HG03575 (cell line): Measurements from ENCODE around the gene MLLT1.

Experiments used
- ATAC-seq: cut with Tn5 transposase; IDR thresholded peaks from one replicate; pipeline ENCODE4 v1.9.1; 2021; ENCODE audit not compliant: unreplicated experiment, insufficient number of reproducible peaks, low FRiP score; ENCODE audit errors: extremely low read depth

The MLLT1 gene

DNA sequence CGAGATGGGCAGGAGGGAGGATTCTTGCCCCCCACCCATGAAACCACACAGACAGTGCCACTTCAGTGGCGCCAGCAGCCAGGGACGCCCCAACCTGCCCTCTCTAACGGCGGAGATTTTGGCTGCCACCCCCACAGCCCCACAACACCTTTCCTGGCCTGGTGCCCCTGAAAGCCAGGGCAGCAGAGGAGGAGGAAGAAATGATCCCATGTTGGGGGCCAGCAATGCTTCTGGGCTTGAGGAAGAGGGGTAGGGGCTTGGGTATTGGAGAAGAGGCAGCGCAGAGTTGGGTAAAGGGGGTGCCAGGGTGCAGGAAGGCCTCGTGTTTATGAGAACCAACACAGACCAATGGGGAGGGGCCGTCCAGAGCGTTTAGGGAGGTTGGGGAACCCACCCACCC is 1.7 kb downstream of the MLLT1 start:
- ATAC-seq, result no peak

- ATAC-seq, result no peak
Observed at GRCh38 chr19:6276447-6276846, 3.3 kb downstream of the MLLT1 start.

DNA sequence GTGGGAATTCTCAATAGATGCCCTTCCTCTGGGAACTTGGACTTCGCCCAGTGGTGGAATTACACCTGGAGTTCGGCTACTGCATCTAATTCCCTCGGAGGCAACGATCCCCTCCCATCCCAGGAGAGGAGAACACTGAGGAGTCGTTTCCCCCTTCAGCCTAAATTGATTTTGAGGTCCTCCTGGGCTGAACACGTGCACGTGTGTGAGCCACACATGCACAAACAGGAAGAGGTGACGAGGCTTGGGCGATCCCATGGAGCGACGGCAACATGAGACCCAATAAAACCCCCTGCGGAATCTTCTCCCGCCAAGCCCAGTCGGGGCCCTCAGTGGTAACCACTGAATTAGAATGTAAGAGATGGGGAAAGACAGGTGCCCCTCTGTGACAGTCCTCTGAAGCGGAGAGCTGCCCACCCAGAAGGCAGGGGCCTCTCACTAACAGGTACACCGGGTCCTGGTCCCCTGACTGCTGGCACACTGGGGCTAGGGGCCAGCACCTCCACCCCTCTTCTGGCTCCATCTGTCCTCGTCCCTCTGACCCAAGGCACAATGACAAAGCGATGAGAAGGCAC is 4.5 kb downstream of the MLLT1 start:
- no peak for ATAC-seq

GRCh38 chr19:6274756-6275155 is 5.0 kb downstream of the MLLT1 start:
- ATAC-seq, result no peak

DNA sequence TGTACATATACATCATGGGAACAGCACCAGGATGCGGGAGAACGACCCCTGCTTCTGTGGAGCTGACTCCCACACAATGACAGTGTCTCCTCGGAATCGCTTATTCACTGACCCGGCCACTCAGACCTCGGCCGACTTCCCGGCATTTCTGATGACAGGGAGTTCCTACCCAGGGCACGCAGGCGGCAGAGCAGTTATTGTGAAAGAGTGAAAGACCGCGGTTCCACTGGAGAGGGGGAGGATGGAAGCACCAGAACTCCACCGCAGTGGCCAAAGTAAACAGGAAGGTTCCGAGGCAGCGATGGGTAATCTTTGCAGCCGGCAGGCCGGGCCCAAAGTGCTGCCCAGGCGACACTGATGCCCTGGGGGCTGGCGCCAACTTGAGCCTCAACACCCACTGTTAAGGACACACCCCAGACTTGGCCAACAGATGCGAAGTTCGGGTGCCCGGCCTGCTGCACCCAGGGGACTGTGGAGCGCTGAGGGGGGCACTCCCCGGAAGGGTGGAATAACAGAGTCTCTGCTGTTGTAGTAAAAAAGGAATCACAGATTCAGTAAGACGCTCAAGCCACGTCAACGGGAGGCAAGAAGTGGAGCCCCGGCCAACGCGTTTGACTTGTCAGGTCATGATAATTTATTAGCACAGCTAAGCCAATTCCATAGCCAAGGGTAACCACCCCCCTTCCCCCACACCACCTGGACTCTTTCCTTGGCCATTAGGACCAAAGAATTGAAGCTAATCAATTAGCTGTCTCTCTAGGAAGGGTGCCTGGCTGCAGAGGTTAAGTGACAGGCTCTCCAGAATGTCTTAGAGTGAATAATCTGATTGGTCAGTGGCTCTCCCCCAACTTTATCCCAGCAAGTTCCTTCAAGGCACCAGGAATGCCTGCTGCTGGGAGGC is 5.8 kb downstream of the MLLT1 start:
- ATAC-seq, result no peak

DNA sequence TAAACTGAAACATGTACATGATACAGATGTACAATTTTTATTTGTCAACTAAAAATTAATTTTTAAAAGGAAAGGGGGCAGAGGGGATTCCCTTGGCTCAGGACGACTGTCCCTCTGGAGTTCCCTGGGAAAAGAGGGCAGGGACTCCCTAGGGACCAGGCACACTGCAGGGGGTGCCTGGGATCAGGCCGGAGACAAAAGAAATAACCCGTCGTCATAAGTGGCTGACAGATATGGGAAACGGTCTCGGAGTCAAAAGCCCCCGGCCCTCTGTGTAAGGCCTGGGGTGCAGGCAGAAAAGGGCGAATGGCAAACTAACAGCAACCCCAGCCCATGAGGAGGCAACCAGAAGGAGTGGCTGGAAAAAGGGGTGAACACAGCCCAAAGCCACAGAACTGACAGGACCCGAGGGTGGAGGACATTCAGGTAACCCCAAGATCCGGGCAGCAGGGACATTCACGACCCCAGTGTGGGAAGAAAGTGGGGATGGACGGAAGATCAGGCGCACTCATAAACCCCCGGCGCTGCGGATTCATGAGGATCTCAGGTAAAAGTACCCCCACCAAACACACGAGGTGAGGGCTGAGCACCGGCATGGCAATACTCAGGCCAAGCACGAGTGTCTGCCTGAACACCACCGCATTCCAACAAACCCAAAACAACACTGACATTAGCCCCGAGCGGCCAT is 6.7 kb downstream of the MLLT1 start:
- ATAC-seq, result no peak

DNA sequence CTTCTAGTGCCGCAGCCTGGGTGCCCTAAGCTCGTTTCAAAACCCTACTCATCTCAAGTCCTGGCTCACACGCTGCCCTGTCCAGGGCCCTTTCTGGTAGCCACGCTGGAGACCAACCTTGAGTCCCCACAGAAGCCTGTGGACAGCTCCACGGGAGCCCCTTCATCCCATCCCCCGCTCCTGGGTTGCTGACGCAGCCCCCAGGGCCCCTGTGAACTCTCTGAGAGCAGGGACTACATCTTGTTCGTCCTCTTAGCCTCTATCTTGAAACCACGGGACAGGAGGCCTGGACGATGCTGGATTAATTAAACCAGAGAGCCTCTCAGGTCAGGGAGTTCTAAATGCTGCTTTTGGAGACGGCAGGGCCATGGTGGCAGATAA is 7.4 kb downstream of the MLLT1 start:
- no peak for ATAC-seq

- ATAC-seq, result no peak
Observed at GRCh38 chr19:6271721-6272410, 7.9 kb downstream of the MLLT1 start.

DNA sequence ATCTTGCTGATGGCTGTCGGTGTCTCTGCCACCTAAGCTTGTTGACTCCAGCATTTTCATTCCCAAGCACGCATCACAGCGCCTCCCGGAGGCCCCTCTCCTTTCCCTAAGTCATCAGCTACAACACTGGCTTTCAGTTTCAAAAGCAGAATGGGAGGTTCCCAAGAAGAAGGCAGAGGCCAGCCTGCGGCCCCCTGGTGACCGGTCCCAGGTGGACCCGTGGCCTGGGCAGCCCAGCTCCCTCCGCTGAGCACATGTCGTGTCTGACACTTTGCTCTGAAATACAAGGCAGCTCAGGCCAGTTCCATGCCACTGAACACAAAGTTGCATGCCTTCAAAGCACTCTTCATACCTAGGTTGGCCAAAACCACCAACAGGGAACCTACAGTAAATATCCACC is 8.5 kb downstream of the MLLT1 start:
- no peak for ATAC-seq

GRCh38 chr19:6270822-6271221 is 9.0 kb downstream of the MLLT1 start:
- ATAC-seq, result no peak

GRCh38 chr19:6270076-6270745 is 9.6 kb downstream of the MLLT1 start:
- no peak for ATAC-seq

- ATAC-seq, result no peak
Observed at GRCh38 chr19:6269101-6269886, 10.5 kb downstream of the MLLT1 start.

- ATAC-seq, result no peak
Observed at GRCh38 chr19:6268382-6268771, 11.4 kb downstream of the MLLT1 start.

DNA sequence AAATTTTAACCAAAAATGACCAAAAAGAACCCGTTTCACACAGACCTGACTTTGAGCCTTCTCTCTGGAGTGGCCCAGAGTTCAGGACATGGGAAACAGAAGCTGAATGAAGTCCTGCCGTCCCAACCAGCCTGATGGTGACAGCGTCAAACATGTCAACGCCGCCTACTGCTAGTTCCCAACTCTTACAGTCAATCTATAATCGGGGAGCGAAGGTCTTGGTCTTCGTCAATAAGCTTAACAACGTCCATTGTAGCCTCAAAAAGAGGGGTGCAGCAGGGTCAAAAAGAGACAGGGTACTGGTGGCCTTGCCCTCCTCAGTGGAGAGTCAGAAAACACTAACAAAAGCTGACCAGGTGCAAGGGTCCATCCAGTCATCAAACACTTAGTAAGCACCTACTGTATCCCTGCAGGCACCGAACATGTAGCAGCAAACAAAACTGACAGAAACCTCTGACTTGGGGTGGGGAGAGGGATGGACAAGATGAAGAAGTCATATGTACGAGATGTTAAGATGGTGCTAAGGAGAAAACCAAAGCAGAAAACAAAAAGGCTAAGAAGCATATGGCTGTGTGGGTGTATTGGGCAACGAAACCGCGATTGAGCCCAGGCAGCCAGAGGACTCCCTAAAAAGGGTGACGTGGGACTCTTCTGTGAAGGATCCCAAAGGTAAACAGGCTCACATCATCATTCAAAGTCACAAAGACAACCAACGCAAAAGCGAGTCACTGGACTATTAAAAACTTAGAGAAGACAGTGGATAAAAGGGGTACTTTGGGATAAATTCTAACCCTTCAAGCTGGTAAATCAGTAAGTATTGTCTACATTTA is 12.0 kb downstream of the MLLT1 start:
- no peak for ATAC-seq

GRCh38 chr19:6264803-6265202 is 15.0 kb downstream of the MLLT1 start:
- no peak for ATAC-seq

DNA sequence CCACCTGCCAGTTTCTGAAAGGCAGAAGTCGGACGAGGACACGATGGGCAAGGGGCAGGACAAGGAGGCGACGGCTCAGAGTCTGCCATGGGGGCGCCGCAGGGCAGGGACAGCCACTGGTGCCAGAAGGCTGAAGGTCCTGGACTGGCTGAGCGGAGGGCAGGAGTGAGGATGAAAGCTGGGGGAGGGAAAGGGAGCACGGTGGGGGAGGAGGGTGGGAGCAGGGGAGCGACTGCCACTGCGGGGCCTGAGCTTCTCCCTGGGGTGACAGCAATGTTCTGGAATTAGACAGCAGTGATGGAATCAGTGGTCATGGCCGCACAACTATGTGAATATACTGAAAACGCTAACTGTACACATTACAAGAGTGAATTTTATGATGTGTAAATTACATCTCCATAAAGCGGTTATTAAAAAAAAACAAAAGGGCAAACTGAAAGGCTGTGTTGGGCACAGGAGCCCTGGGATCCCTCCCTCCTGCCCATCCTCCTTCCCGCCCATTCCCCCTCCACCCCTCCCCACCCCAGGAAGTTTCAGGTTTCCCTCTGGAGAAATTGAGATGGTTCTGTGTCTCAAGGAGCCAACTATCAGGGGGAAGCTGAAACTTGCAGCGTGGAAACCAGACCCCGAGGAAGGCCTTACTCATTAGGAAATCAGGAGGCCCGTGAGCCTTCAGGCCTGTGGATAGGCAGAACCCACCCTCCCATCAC is 15.9 kb downstream of the MLLT1 start:
- ATAC-seq, result no peak

- no peak for ATAC-seq
Observed at GRCh38 chr19:6263306-6263705, 16.5 kb downstream of the MLLT1 start.
